Ramos (cell line): ENCODE measurements around the gene EPAS1.

Source experiments
- in situ Hi-C: fragments of 300-500 bp; cut with MboI; formaldehyde crosslinking; loops from one replicate; pipeline ENCODE4 v1.14.3; 2022; ENCODE audit warnings: low sequenced_read_pairs; ENCODE audit not compliant: unreplicated experiment

Gene EPAS1

DNA sequence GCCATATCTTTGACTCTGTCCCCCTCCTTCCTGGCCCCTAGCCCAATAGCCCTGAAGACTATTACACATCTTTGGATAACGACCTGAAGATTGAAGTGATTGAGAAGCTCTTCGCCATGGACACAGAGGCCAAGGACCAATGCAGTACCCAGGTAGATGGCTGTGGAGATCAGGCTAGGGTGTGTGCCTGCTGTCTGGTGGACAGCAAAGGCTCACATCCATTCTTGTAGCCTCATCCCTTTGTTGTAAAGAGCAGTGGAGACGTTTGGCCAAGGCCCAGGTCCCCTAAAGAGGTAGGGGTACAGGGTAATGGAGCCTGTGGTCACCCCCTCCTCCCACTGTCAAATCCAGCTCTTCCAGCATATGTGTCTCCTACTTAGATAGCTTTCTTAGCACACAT lies 81.4 kb downstream of the EPAS1 start:
- in situ Hi-C loops = loop anchor here (10.0 kb wide), 1 partner anchor 744 kb away; no protein-coding TSS in a partner anchor

GRCh38 chr2:46379213-46380037 lies 82.2 kb downstream of the EPAS1 start:
- in situ Hi-C loops = loop anchor here (10.0 kb wide), 1 partner anchor 745 kb away; no protein-coding TSS in a partner anchor

DNA sequence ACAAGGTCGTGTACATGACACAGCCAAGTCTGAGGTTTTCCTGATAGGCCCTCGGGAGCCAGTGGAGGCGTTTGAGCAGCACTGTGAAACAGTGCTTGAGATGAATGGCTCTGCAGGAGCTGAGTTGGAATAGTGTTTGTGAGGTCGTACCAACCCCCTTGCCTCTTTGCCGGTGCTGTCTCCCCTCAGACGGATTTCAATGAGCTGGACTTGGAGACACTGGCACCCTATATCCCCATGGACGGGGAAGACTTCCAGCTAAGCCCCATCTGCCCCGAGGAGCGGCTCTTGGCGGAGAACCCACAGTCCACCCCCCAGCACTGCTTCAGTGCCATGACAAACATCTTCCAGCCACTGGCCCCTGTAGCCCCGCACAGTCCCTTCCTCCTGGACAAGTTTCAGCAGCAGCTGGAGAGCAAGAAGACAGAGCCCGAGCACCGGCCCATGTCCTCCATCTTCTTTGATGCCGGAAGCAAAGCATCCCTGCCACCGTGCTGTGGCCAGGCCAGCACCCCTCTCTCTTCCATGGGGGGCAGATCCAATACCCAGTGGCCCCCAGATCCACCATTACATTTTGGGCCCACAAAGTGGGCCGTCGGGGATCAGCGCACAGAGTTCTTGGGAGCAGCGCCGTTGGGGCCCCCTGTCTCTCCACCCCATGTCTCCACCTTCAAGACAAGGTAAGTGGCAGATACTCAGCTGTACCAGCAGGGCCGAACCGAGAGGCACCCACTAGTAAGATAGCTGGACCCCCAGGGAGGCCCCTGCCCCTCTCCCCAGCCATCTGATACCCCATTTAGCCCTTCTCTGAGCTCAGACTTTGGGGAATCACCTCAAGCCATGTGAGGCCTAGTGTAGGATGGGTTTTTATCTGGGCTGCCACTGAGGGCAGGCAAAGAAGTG lies 83.1 kb downstream of the EPAS1 start:
- in situ Hi-C loops = no loop called here

DNA sequence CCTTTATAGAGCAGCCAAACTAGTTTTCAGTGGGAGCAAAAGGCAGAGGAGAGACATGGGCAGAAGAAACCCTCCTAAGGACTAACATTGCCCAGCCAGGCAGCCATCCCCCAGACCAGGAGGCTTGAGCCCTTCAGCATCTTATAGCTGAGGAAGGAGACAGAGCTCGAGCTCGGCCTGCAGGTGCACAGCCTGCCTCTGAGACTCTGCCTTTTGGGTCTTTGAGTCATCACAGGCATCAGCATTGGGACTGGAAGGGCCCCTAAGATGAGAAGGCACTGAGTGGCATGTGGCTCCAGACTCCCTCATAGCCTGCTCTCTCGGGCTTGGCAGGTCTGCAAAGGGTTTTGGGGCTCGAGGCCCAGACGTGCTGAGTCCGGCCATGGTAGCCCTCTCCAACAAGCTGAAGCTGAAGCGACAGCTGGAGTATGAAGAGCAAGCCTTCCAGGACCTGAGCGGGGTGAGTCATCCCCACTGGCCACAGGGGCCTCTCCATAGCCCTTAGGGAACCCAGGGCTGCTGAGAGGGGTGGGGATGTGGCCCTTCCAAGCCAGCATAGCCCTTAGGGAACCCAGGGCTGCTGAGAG lies 84.1 kb downstream of the EPAS1 start:
- in situ Hi-C loops = no loop called here

DNA sequence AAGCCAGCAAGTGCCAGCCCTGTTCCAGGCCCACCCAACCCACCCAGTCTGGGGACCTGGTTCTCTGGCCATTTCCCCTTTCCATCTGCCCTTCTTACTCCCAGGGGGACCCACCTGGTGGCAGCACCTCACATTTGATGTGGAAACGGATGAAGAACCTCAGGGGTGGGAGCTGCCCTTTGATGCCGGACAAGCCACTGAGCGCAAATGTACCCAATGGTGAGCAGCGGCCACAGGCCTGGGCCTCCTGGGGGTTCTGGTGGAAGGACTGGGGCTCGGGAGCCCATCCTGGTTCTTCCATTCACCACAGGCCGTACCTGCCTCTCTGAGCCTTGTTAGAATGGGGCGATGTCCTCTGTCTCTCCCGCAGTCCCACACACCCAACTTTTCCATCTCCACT lies 84.7 kb downstream of the EPAS1 start:
- in situ Hi-C loops = no loop called here

GRCh38 chr2:46382331-46383112 lies 85.3 kb downstream of the EPAS1 start:
- in situ Hi-C loops = no loop called here

GRCh38 chr2:46383113-46383395 lies 85.8 kb downstream of the EPAS1 start:
- in situ Hi-C loops = no loop called here

GRCh38 chr2:46383784-46384456 lies 86.7 kb downstream of the EPAS1 start:
- in situ Hi-C loops = no loop called here

- in situ Hi-C loops = no loop called here
These were observed 87.2 kb downstream of the EPAS1 start for GRCh38 chr2:46384457-46384815.

- in situ Hi-C loops = no loop called here
These were observed 88.8 kb downstream of the EPAS1 start for GRCh38 chr2:46385786-46386577.

DNA sequence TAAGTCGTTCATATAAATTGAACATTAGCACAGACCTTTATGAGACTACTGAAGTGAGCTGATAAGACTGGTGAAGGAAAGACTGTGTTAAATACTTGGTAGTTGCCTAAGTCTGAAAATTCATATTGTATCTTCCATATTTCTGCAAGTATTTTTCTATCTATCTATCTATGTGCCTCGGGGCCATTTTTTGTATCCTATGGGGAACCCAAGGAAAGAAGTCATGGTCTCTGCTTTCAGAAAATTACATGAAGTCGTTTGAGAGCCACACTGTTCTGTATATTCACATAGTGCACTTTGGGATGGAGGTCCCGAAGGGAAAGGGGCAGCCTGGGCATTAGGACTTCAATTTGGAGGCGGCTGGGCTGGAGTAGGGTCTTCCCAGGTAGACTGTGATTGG lies 89.6 kb downstream of the EPAS1 start:
- in situ Hi-C loops = no loop called here

DNA sequence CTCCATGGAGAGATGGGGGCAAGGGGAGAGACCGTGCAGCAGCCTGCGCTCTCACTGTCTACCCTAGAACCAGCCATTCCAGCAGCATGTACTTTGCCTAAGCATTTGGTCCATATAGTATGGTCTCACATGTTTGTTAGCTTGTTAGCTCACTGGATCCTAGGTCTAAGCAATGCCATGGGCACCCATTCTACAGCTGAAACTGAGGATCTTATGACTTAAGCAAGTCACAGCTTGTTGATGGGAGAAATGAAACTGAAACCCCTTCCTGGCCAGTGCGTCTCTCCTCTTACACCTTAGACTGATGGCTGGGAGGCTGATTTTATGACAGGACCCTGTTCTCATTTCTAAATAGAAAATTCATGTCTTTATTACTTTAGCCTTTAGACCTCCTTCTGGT lies 90.1 kb downstream of the EPAS1 start:
- in situ Hi-C loops = no loop called here

DNA sequence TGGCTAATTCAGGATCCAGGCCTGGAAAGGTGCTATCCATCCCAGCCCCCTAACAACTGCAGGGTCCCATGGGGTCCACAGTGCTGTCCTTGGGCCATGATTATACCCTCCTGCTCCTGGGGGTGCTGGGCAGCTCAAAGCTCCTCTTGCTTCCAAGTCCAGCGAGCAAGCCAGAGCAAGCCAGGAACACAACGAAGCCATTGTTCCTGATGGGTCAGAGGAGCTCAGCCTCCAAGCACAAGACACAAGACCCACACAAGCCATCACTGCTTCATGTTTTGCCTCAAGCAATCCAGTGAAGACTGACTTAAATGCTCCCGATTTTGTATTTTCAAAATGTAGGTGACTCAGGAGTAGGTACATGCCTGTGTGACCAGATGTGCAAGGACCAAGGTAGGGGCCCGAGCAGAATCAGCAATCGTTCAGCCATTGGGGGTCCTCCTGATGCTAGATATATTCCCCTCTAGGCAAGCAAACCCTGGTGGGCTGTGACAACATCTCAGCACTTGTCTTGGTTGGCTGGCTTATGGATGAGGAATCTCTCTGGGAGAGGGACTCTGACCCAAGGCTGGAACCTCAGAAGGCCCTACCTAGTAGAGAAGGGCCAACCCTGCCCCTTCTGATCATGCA lies 90.8 kb downstream of the EPAS1 start:
- in situ Hi-C loops = no loop called here

- in situ Hi-C loops = no loop called here
These were observed 91.7 kb downstream of the EPAS1 start for GRCh38 chr2:46388881-46389280.

DNA sequence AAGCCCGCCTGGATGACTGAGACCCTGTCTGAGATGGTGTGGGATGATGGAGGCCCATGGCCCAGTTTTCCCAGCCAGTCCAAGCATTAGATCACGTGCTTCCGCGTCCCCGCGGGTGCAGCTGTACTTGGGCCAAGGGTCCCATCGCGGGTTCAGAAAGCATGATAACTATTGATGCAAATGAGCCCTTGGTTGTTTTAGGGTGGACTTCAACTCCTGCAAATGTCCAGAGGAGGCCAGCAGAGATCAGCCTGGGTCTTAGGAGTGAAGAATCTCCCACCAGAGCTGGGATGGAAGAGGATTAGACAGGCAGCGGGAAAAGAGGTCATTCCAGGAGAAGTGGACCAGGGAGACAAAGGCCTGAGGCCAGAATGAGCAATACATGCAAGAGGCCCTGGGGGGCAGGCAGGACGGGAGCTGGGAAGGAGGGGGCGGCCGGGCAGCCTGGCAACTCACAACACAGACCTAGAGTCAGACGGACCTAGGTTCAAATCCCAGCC lies 92.3 kb downstream of the EPAS1 start:
- in situ Hi-C loops = no loop called here

- in situ Hi-C loops = no loop called here
These were observed 92.8 kb downstream of the EPAS1 start for GRCh38 chr2:46390036-46390435.

DNA sequence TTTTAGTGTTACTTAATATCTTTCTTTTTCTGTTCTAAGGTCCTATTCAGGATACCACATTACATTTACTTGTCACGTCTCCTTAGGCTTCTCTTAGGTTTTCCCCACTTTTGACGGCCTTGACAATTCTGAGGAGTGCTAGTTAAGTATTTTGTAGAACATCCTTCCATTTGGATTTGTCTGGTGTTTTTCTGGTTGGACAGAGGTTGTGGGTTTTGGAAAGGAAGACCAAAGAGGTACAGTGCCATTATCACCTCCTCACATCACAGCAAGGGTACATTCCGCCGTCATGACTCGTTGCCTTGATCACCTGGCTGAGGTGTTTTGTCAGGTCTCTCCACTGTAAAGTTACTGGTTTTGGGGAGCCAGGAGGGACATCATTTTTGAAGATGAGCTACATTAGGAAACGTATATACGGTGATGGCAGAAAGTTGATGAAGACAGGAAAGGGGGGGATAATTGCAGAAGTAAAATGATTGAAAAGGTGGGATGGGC lies 93.7 kb downstream of the EPAS1 start:
- in situ Hi-C loops = no loop called here
